ENCODE measurements around the gene PDE6A. TPM values are rescaled to one million over a fixed set of nuclear protein-coding genes. Genes with fewer than 3 reads are reported as not detected.

Gene PDE6A
- total RNA-seq, 1 experiment from 2014 or later = not detected

DNA sequence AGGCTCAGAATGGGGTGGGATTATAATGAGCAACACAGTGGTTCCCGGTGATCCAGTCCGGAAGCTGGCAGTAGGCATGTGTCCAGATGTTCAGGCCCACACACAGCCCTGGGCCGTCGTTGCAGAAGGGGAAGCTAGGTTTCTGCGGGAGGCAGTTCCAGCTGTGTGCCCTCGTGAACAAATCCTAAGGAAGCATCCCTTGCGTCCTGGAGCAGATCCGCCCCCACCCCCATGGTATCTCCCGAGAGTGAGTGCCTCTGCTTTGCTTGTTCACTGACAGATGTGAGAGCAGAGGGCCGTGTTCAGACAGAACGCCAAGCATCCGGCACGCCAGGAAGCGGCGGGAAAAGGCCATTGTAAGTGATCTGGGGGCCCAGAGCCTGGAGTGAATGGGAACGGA, 104.8 kb downstream of the PDE6A start:
- no peak overlapping the region for H2BK12ac ChIP-seq (ENCODE audit: insufficient read length, low read depth, low read length)
- H4K5ac ChIP-seq (ENCODE audit: insufficient read length, low read depth, low read length) = no peak overlapping the region
- H4K91ac ChIP-seq (ENCODE audit: insufficient read length, low read depth, low read length) = no peak overlapping the region
- H3K79me1 ChIP-seq (ENCODE audit: insufficient read depth, low read depth, low read length, poor library complexity, severe bottlenecking) = no peaks in the 10 kb centered on the region
- H3K27me3 Mint-ChIP-seq (ENCODE audit: low read depth) = no peaks in the 10 kb centered on the region
- DNase-seq = no peak
- no peak overlapping the region for H2BK120ac ChIP-seq (ENCODE audit: low read depth, low read length, poor library complexity, severe bottlenecking)
- H3K27ac Mint-ChIP-seq = peak overlapping the region in 2 of 3 experiments; percentile 32 to 90; a peak in 4 of 7 replicates
- no peaks in the 10 kb centered on the region for H3K9me3 Mint-ChIP-seq
- no peak overlapping the region for H2BK20ac ChIP-seq (ENCODE audit: low read depth, low read length, poor library complexity, severe bottlenecking)
- H2BK15ac ChIP-seq (ENCODE audit: low read depth, low read length) = no peak overlapping the region
- no peaks in the 10 kb centered on the region for H3K9me3 ChIP-seq (ENCODE audit: control insufficient read depth, low read depth, low read length)
- no peaks in the 10 kb centered on the region for H4K20me1 ChIP-seq (ENCODE audit: control insufficient read depth, insufficient read depth, insufficient read length)
- H3K56ac ChIP-seq (ENCODE audit: insufficient read length, low read depth, low read length) = no peak overlapping the region
- H3K36me3 Mint-ChIP-seq (ENCODE audit: insufficient read depth in 1 of 3, low read depth in 3 of 3) = peaks cover 0 to 19% (median 2%) of the 10 kb centered on the region in 3 experiments; a peak in 4 of 7 replicates
- H3K27me3 ChIP-seq (ENCODE audit: insufficient read depth, low read length) = no peaks in the 10 kb centered on the region
- WGBS (ENCODE audit: extremely low coverage, insufficient read length, low lambda C conversion rate) = no CpG with 5 or more reads among the region's 16 CpGs
- no peak overlapping the region for H2BK5ac ChIP-seq (ENCODE audit: insufficient read length, low read length)
- H3K4me1 Mint-ChIP-seq = peaks cover 23 to 24% of the 10 kb centered on the region in 2 experiments
- no peak overlapping the region for H3K18ac ChIP-seq (ENCODE audit: insufficient read length, low read depth, low read length)
- H3K4me3 Mint-ChIP-seq = no peak overlapping the region
- no peaks in the 10 kb centered on the region for H3K4me1 ChIP-seq (ENCODE audit: insufficient read depth, low read length)
- no peak overlapping the region for H4K8ac ChIP-seq (replicated peaks; ENCODE audit: insufficient read length, low read depth, low read length)
- H3K4ac ChIP-seq (ENCODE audit: low read depth, low read length) = no peak overlapping the region
- no peaks in the 10 kb centered on the region for H3K79me2 ChIP-seq (ENCODE audit: insufficient read depth, low read length)
- no peak overlapping the region for H3K9ac ChIP-seq (ENCODE audit: extremely low read depth, insufficient read length, low read length)
- TF ChIP-seq, protein P1, sequence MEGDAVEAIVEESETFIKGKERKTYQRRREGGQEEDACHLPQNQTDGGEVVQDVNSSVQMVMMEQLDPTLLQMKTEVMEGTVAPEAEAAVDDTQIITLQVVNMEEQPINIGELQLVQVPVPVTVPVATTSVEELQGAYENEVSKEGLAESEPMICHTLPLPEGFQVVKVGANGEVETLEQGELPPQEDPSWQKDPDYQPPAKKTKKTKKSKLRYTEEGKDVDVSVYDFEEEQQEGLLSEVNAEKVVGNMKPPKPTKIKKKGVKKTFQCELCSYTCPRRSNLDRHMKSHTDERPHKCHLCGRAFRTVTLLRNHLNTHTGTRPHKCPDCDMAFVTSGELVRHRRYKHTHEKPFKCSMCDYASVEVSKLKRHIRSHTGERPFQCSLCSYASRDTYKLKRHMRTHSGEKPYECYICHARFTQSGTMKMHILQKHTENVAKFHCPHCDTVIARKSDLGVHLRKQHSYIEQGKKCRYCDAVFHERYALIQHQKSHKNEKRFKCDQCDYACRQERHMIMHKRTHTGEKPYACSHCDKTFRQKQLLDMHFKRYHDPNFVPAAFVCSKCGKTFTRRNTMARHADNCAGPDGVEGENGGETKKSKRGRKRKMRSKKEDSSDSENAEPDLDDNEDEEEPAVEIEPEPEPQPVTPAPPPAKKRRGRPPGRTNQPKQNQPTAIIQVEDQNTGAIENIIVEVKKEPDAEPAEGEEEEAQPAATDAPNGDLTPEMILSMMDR (conservative IDR thresholded peaks at IDR 0.05) = no peak
- no peak overlapping the region for H2AFZ ChIP-seq (ENCODE audit: low read length)
- no peak overlapping the region for H3K4me2 ChIP-seq (ENCODE audit: insufficient read depth, insufficient read length, low read length)
- no peak overlapping the region for H3T11ph ChIP-seq (ENCODE audit: low read length)
- no peak overlapping the region for H3K23ac ChIP-seq (ENCODE audit: insufficient read length, low read depth, low read length)
- H2AK5ac ChIP-seq (ENCODE audit: insufficient read length, low read length) = no peak overlapping the region
- no peak overlapping the region; the same call in 1 of the 2 replicates for H3K14ac ChIP-seq (ENCODE audit: insufficient read depth, low read length)
- H3K23me2 ChIP-seq (ENCODE audit: insufficient read length, low read depth, low read length, poor library complexity, severe bottlenecking) = no peaks in the 10 kb centered on the region
- no peak overlapping the region for H3K27ac ChIP-seq (ENCODE audit: insufficient read length, low read depth, low read length)
